Psoas muscle (tissue), 8 donors: ENCODE data around the gene EXO1. TPM values are rescaled to one million over a fixed set of nuclear protein-coding genes. Genes with fewer than 3 reads are reported as not detected.

ENCODE experiments used
- ATAC-seq, 4 donors: fragments of 200-7000 bp; cut with Tn5 transposase; one replicate each; pipeline ENCODE4 v1.9.1; 2020; ENCODE audit warnings: moderate library complexity in 3 of 4, mild to moderate bottlenecking in 2 of 4
- DNase-seq, 2 donors: peaks; one replicate each; pipeline ENCODE4 v3.0.0-alpha.2; 2020
- H3K27ac ChIP-seq: fragments of 200-600 bp; one replicate; pipeline ENCODE4 v1.8.0; 2022
- H3K27me3 ChIP-seq, 3 donors: fragments of 200-600 bp in 1 of 3; one replicate each; pipeline versions ENCODE4 v1.6.1 to v1.8.0; 2013 to 2022; ENCODE audit warnings: low read length in 2 of 3, mild to moderate bottlenecking in 2 of 3, moderate library complexity in 1 of 3; ENCODE audit not compliant: insufficient read depth in 3 of 3
- H3K36me3 ChIP-seq, 2 donors: fragments of 200-600 bp in 1 of 2; one replicate each; pipeline versions ENCODE4 v1.6.1 to v1.8.0; 2013 to 2022; ENCODE audit warnings: low read depth in 1 of 2, mild to moderate bottlenecking in 1 of 2, moderate library complexity in 1 of 2; ENCODE audit not compliant: insufficient read depth in 1 of 2
- H3K4me1 ChIP-seq: fragments of 200-600 bp; one replicate; pipeline ENCODE4 v1.8.0; 2022
- H3K4me3 ChIP-seq: fragments of 200-600 bp; one replicate; pipeline ENCODE4 v1.8.0; 2022; ENCODE audit warnings: mild to moderate bottlenecking
- H3K9me3 ChIP-seq: fragments of 200-600 bp; one replicate; pipeline ENCODE4 v1.8.0; 2022
- CTCF ChIP-seq: fragments of 200-600 bp; IDR thresholded peaks from one replicate; pipeline ENCODE4 v1.8.0; 2022; ENCODE audit warnings: antibody characterized with exemption
- WGBS, 3 donors: extraction: QIAGEN DNeasy Blood & Tissue Kit; methylation state at CpG; one replicate each; pipeline versions ENCODE4 v1.1.6 to v1.1.7; 2013; 5-methylcytosine and 5-hydroxymethylcytosine counted together
- intact Hi-C, 2 donors: fragments of 100-400 bp; cut with DNase I; formaldehyde crosslinking; loops; one replicate each; pipeline versions ENCODE4 v1.11.0 to v1.14.2; 2022
- polyA plus RNA-seq, 3 donors: library from polyadenylated mRNA; stranded (reverse); fragments of 200-250 nt; gene quantifications; one replicate each; pipeline ENCODE4 v1.2.3, GENCODE V29; 2013
- total RNA-seq, 4 donors: library from RNA; stranded (reverse); fragmentation: NEBNext Ultra II Directional in 2 of 4; extraction: Animal tissue kit (Norgen Biotek cat#: 25700) in 2 of 4; gene quantifications; one replicate each; pipeline versions ENCODE4 v1.2.1 to v1.2.4, GENCODE V29; 2021 to 2023
- donor health status: healthy with polysubstance abuse.
- donor health status: DM: no; HTN: no; CAD: no; lungs with moderate emphysema.
- donor health status: Bipolar disorder and iron deficiency.
- donor health status: healthy.
- donor health status: DM: yes; HTN: yes; CAD: no.
- donor health status: DM: no; HTN: no; CAD: no.
- donor health status: DM: no; HTN: no; CAD: no.
- donor health status: DM: yes; HTN: yes; CAD: no.

The EXO1 gene
- total and polyA plus RNA-seq, 7 donors = 0.06 to 0.32 (median 0.17) TPM; not detected in 4

GRCh38 chr1:241838897-241839296 is 9.1 kb upstream of the EXO1 start:
- no peaks in the 10 kb centered on the region for H3K36me3 ChIP-seq

DNA sequence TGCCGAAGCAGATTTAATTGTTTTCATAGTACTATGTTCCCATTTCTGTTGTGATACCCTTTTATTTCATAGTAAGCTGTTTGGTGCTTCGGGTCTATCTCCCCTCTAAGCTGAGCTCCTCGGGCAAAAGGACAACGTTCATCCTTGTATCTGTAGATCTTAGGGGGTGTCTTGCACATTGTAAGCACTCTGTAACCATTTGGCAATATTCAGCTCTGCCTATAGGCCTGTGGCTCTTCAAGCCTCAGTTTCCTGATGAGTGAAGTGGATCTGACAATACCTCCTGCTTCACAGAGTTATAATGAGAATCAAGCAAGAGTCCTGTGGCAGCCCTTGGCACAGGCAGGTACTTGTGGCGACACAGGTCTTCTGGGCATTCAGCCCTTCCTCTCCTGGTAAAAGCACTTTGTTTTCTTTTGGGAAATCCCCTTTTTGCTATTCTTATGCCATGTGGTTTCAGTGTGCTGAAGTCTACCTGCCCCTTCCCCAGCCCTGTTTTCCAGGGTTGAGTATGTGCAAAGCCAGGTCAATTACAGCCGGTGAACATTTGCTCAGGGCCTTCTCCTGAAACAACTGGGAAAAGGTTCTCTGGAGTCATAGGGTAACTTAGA is 8.5 kb upstream of the EXO1 start:
- H3K4me1 ChIP-seq = no peaks in the 10 kb centered on the region
- no peaks in the 10 kb centered on the region for H3K36me3 ChIP-seq
- intact Hi-C loops = no loop called here
- H3K27ac ChIP-seq = no peak overlapping the region
- no peaks in the 10 kb centered on the region for H3K9me3 ChIP-seq
- ATAC-seq = no peak
- no peak for TF ChIP-seq CTCF
- WGBS, 3 donors = 80 to 95% (median 94%) methylated on average over 6 of the region's 6 CpGs
- H3K27me3 ChIP-seq = no peaks in the 10 kb centered on the region
- DNase-seq = no peak
- no peak overlapping the region for H3K4me3 ChIP-seq

More at GRCh38 chr1:241838897-241839296, 9.1 kb upstream of the EXO1 start:
- no peak for DNase-seq
- no peak for TF ChIP-seq CTCF
- Histone ChIP-seq H3K27me3 (no peaks in the 10 kb centered on the region), H3K4me1 (no peaks in the 10 kb centered on the region), H3K27ac (no peak overlapping the region), H3K9me3 (no peaks in the 10 kb centered on the region), H3K4me3 (no peak overlapping the region)
- 92 to 98% (median 93%) methylated on average over 5 of the region's 5 CpGs for WGBS, 3 donors
- intact Hi-C loops = no loop called here
- ATAC-seq = no peak

DNA sequence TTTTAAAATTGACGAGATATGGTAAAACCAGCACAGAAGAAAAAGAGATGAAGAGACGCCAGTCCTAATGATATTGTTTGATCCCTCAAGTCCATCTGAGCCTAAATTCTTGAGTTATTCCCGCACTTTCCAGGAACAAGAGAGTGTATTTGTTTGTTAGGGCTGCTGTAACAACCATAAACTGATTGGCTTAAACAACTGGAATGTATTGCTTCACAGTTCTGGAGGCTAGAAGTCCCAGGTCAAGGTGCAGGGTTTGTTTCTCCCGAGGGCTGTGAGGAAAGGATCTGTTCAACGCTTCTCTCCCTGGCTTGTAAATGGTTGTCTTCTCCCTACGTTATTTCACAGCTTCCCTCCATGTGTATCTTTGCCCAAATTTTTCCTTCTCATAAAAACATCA is 7.8 kb upstream of the EXO1 start:
- 74 to 85% (median 78%) methylated on average over 6 of the region's 6 CpGs for WGBS, 3 donors
- Histone ChIP-seq H3K4me1 (no peaks in the 10 kb centered on the region), H3K36me3 (no peaks in the 10 kb centered on the region), H3K27me3 (no peaks in the 10 kb centered on the region), H3K9me3 (no peaks in the 10 kb centered on the region), H3K27ac (no peak overlapping the region), H3K4me3 (no peak overlapping the region)
- DNase-seq (no peak), ATAC-seq (no peak)
- no peak for TF ChIP-seq CTCF
- intact Hi-C loops = loop anchor here (10.0 kb wide), 3 partner anchors 195 to 325 kb away; partner anchors contain the start of genes CHML (in 1 of the 2), FH (in 1 of the 2), KMO (in 1 of the 2) and OPN3 (in 1 of the 2)

- Histone ChIP-seq H3K27me3 (no peaks in the 10 kb centered on the region), H3K9me3 (no peaks in the 10 kb centered on the region), H3K36me3 (no peaks in the 10 kb centered on the region), H3K27ac (no peak overlapping the region), H3K4me1 (no peaks in the 10 kb centered on the region), H3K4me3 (no peak overlapping the region)
- 46 to 64% (median 53%) methylated on average over 3 of the region's 3 CpGs for WGBS, 3 donors
- no peak for TF ChIP-seq CTCF
- DNase-seq (no peak), ATAC-seq (no peak)
- intact Hi-C loops = loop anchor here (10.0 kb wide), 3 partner anchors 197 to 327 kb away; partner anchors contain the start of genes CHML (in 1 of the 2), FH (in 1 of the 2), KMO (in 1 of the 2) and OPN3 (in 1 of the 2)
Observed at GRCh38 chr1:241841691-241842090, 6.3 kb upstream of the EXO1 start.
